ENCODE measurements around the gene HIRA. TPM values are rescaled to one million over a fixed set of nuclear protein-coding genes. Genes with fewer than 3 reads are reported as not detected.

The HIRA gene
- total RNA-seq, 2 experiments from 2014 or later: 31.2 to 55.7 TPM

- Histone ChIP-seq H3K36me3 (ENCODE audit: insufficient read depth, low read length) (peaks cover 99% of the 10 kb centered on the region), H3K4me1 (ENCODE audit: insufficient read depth, low read length, poor library complexity, severe bottlenecking) (no peaks in the 10 kb centered on the region), H3K4me2 (ENCODE audit: low read length) (no peak overlapping the region), H3K9me3 (ENCODE audit: low read length) (no peaks in the 10 kb centered on the region), H3K27ac (ENCODE audit: low read depth, low read length, poor library complexity, severe bottlenecking) (no peak overlapping the region), H4K20me1 (ENCODE audit: insufficient read depth, low read length) (no peaks in the 10 kb centered on the region), H3K4me3 (ENCODE audit: low read depth, low read length, poor library complexity, severe bottlenecking) (no peak overlapping the region), H2AFZ (ENCODE audit: low read length) (no peak overlapping the region), H3K9me2 (ENCODE audit: insufficient read depth, low read length) (no peaks in the 10 kb centered on the region), H3K79me2 (ENCODE audit: insufficient read depth, low read depth, low read length) (no peaks in the 10 kb centered on the region)
- CTCF ChIA-PET (ENCODE audit: unreplicated experiment): no interaction called here
- BruUV-seq (replicated peaks): no TSS peak
- POLR2A ChIA-PET: interaction anchor here (1.7 kb wide), 1 partner anchor 10 kb away, joined by 6 read pairs; no protein-coding TSS in a partner anchor
- no peak for DNase-seq (ENCODE audit: low spot score)
- TF ChIP-seq EZH2phosphoT487 (IDR thresholded peaks at IDR 0.05; ENCODE audit: borderline replicate concordance, low read depth, low read length) (no peak), CTCF (conservative IDR thresholded peaks at IDR 0.05; ENCODE audit: low read length) (no peak)
- intact Hi-C loops (cut with micrococcal nuclease; ENCODE audit: unreplicated experiment): loop anchor here (10.0 kb wide), 1 partner anchor 119 kb away; no protein-coding TSS in a partner anchor
Observed at GRCh38 chr22:19463491-19464469, 32.2 kb upstream of the HIRA start.

- H3K4me3 ChIP-seq (ENCODE audit: low read depth, low read length, poor library complexity, severe bottlenecking): no peak overlapping the region
- H3K4me1 ChIP-seq (ENCODE audit: insufficient read depth, low read length, poor library complexity, severe bottlenecking): no peaks in the 10 kb centered on the region
- H3K36me3 ChIP-seq (ENCODE audit: insufficient read depth, low read length): peaks cover 97% of the 10 kb centered on the region
- ChIA-PET CTCF (ENCODE audit: unreplicated experiment) (no interaction called here), POLR2A (interaction anchor here (1.7 kb wide), 1 partner anchor 10 kb away, joined by 6 read pairs; no protein-coding TSS in a partner anchor)
- H3K4me2 ChIP-seq (ENCODE audit: low read length): no peak overlapping the region
- BruUV-seq (replicated peaks): TSS peak; percentile 48
- intact Hi-C loops (cut with micrococcal nuclease; ENCODE audit: unreplicated experiment): loop anchor here (10.0 kb wide), 1 partner anchor 118 kb away; no protein-coding TSS in a partner anchor
- H3K27ac ChIP-seq (ENCODE audit: low read depth, low read length, poor library complexity, severe bottlenecking): no peak overlapping the region
- no peak for DNase-seq (ENCODE audit: low spot score)
- H3K79me2 ChIP-seq (ENCODE audit: insufficient read depth, low read depth, low read length): no peaks in the 10 kb centered on the region
- H2AFZ ChIP-seq (ENCODE audit: low read length): no peak overlapping the region
- TF ChIP-seq CTCF (conservative IDR thresholded peaks at IDR 0.05; ENCODE audit: low read length): no peak
- TF ChIP-seq EZH2phosphoT487 (IDR thresholded peaks at IDR 0.05; ENCODE audit: borderline replicate concordance, low read depth, low read length): no peak
- H4K20me1 ChIP-seq (ENCODE audit: insufficient read depth, low read length): no peaks in the 10 kb centered on the region
- H3K9me2 ChIP-seq (ENCODE audit: insufficient read depth, low read length): no peaks in the 10 kb centered on the region
- H3K9me3 ChIP-seq (ENCODE audit: low read length): no peaks in the 10 kb centered on the region
Observed at GRCh38 chr22:19463008-19463407, 31.5 kb upstream of the HIRA start.

Data from OCI-LY7 (cell line).